Germinal center (tissue), 1 donor: ENCODE measurements around the gene ARHGEF4.
A peak's percentile ranks its signal among the peaks of the same experiment; 100 is the strongest.

Experiments
- DNase-seq: peaks from one replicate; pipeline ENCODE4 v3.0.0; 2012; ENCODE audit warnings: mixed read lengths, low spot score

The ARHGEF4 gene

GRCh38 chr2:130851624-130852382 lies 15.1 kb downstream of the ARHGEF4 start:
- no peak for DNase-seq

DNA sequence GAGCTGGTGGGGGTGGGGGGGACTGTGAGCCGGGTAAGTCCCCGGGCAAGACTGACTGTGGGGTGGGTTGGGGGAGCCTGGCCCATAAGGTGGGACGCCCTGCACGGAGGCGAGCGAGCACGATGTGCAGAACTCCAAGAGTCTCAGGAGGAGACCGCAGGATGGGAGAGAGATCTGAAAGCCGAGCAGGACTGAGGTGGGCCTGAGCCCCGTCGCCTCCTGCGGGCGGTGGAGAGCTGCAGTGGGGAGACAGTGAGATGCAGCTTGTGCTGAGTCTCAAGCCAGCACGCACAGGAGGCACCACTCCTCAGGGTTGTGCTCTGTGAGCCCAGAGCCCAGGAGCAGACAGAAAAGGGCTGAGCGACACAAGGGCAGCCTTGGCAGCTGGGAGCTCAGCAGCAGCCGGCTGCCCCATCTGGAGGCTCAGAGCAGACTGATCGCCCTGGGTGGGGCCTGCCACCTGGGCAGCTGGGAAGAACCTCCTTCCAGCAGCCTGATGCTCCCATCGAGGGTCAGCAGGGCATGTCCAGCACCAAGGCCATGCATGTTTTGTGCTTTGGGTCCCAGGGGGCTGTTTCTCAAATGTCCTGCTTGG lies 15.9 kb downstream of the ARHGEF4 start:
- no peak for DNase-seq

DNA sequence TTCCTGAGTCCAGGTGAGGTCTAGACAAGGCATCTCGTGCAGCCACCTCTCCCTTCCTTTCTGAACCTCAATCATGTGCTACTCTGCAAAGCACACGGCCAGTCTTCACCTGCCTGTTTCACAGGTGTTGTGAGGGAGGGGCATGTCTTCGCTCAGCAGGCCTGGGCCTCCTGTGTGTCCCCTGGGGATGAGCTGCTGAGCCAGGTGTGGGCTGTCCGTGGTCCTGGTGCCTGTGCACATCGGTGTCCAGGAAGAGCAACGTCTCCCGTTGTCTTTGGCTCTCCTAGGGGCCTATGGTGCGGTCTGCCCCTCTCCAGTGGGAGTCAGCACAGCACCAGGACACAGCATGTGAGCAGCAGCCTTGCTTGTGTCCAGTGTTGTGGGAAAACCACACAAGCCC lies 16.7 kb downstream of the ARHGEF4 start:
- DNase-seq, result no peak

GRCh38 chr2:130854301-130854700 lies 17.6 kb downstream of the ARHGEF4 start:
- DNase-seq, result no peak

DNA sequence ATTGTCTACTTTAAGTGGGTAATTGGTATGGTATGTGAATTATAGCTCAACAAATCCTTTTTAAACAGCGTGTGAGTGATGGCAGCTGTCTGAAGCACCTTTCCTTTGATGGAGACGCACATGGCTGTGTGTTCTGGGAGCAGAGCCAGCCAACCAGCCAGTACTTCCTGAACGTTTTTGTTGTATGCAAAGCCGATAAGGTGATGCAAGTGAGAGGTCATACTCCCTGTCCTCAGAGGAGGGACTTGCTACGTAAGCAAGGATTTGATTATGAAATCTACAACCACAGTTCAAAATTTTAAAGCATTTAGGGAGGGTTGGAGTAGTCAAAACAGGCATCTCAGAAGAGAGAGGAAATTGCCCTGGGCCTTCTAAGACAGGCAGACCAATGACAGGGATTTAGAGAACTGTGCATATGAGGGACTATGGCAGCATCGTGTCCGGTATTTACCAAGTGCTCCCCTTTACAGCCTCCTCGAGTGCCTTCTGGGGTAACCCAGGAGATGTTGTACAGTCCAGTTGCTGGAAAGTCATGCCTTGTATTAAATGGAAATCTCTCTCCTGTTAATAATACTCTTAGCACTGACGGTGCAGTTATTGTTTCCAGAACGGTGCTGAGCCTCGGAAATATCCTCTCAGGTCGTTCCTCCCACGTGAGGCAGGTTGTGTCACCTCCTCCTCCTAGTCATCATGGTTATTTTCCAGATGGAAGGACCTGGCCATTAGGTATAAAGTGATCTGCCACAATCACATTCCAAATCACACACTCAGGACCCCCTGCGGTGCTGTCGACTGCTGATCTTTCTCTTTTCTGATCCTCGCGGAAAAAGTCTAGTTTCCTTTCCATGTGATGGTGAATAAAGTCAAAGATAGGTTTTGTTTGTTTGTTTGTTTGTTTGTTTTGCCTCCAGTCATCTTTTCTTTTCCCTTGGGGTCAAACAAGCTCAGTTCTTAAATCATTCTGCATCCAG lies 28.4 kb downstream of the ARHGEF4 start:
- no peak for DNase-seq

GRCh38 chr2:130869441-130870160 lies 32.9 kb downstream of the ARHGEF4 start:
- no peak for DNase-seq

DNA sequence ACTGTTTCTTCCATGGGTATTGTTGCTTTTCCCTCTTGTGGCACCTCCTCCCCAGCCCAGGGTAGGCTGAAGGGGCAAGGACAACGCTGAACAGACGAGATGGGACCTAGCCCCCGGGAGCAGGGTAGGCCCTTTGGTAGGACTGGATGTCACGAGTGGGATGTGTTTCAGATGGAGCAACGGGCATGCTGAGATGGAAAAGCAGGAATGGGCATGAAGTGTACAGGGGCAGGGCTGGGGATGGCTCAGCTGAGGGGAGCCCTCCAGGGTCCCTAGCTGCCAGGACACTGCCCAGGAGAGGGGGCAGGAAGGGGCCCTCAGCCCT lies 33.4 kb downstream of the ARHGEF4 start:
- DNase-seq, result no peak

DNA sequence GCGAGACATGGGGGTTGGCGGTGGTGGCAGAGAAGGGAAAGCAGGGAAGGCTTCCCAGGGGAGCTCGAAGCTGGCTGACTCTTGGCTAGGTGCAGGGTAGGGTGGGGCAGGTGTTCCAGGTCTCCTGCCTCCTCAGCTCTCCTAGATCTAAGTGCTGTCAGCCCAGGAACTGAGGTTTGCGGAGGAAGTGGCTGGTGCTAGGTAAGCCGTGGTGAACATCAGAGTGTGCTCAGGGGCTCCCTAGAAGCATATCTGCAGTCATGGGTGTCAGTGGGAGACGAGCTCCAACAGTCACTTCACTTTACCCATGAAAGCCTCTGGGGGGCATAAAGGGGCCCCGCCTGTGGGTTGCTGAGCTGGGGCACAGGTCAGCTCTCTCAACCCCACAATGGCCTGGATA lies 34.1 kb downstream of the ARHGEF4 start:
- DNase-seq, result no peak

DNA sequence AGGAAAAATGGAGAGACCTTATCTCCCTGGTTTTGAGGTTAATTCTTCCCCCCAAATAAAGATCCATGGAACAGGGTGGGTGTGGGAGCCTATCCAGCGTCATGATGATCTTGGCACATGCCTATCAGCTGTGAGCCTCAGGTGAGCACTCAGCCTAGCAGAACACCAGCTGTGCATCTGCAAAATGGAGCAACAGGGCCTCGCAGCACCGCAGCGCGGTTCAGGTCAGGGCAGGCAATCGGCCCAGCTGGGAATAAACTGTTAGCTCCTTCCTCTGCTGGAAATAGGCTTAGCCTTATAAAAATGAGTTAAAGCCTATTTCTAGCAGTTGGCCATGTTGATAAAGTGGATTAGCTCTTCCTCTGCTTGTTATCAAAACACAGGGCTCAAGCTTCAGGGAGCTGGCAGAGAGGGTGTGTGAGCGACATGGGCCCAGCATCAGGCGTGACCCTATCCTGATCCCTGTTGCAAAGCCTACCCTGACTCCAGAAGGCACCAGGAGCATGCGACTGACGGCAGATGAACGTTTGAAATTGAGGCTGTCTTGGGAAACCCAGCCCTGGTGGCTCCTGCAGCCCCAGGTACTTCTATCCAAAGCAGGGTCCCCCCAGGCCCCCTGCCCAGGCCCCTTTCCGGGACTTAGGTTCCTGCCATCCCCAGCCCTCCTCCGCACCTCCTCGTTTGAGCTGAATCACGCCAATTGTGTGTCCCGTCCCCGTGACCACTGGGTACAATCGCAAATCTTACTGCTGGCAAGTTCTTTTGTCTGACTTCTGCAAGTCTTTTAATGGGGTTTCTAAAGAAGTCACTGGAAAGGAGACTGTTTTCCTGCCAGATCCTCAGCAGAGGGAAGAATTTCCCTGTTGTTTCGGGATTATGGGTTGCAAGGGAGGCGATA lies 35.4 kb downstream of the ARHGEF4 start:
- no peak for DNase-seq

GRCh38 chr2:130872741-130873125 lies 36.0 kb downstream of the ARHGEF4 start:
- DNase-seq, result no peak

GRCh38 chr2:130873700-130874346 lies 37.1 kb downstream of the ARHGEF4 start:
- DNase-seq, result peak; percentile 66

GRCh38 chr2:130874512-130874911 lies 37.8 kb downstream of the ARHGEF4 start:
- DNase-seq, result no peak

- no peak for DNase-seq
These were observed 39.2 kb downstream of the ARHGEF4 start for GRCh38 chr2:130875935-130876334.

DNA sequence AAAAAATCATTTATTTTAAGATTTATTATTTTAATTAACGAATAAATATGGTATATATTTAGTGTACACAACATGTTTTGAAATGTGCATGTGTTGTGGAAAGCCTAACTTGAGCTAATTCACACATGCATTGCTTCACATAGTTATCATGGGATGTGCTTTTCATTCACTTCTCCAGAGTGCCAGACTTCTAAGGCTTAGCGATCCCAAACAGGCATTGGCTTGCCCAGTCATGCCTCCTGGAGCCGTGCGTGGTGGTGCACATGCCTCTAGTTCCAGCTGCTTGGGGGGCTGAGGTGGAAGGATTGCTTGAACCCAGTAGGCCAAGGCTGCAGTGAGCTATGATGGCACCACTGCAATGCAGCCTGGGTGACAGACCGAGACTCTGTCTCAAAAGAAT lies 40.5 kb downstream of the ARHGEF4 start:
- no peak for DNase-seq

GRCh38 chr2:130878316-130878715 lies 41.6 kb downstream of the ARHGEF4 start:
- DNase-seq, result no peak

DNA sequence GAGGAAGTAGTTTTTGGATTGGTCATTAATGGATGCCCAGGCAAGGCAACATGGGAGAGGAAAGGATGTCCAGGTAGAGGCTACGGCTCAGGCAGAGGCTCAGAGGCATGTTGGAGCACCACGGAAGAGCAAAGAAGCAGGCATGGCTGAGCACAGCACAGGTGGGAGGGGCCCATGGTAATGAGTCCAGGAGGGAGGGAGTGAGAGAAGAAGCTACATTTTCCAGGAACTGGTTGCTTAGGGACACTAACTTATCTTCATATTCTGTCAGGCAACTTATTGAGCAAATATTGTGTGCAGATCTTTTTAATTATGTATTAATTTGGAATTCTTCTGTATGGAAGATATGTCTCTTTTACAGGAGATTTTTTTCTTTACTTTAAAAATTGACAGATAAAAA lies 42.2 kb downstream of the ARHGEF4 start:
- DNase-seq, result no peak

DNA sequence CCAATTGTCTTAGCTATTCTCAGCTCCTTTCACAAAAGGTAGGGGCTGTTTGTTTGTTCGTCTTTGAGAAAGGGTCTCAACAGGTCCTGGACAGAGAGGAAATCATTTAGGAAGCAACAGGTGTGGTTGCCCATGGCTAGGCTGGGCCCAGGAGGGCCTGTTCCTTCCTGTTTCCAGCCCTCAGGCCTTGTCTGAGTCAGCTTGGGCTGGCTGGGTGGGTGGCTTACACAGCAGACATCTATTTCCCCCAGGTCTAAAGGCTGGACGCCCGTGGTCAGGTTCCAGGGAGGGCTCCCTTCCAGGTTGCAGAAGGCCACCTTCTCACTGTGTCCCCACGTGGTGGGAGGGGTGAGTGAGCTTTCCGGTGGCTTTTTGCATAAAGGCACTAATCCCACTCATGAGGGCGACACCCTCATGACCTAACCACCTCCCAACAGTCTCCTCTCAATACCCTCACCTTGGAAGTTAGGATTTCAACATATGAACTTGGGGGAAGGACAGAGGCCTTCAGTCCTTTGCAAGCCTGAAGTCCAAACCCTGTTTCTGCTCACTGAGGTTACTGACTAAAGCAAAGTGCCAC lies 45.5 kb downstream of the ARHGEF4 start:
- DNase-seq, result no peak

DNA sequence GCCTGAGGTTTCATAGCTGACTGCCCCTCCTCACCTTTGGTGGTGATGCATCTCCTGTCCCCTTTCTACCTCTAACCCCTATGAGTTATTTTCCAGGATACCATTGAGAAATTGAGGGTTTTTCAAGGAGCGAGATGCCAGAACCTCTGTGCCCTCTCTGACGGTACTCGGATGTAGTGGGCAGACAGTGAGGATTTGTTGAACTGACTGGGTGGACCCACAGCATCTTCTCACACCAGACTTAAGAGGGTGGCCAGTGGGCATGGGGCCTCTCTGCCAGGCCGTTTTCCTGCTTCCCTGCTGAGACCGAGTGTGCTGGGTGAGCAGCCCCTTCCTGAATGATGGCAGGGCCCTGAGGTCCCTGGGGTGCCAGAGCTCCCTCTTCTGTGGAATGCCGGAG lies 46.3 kb downstream of the ARHGEF4 start:
- no peak for DNase-seq

DNA sequence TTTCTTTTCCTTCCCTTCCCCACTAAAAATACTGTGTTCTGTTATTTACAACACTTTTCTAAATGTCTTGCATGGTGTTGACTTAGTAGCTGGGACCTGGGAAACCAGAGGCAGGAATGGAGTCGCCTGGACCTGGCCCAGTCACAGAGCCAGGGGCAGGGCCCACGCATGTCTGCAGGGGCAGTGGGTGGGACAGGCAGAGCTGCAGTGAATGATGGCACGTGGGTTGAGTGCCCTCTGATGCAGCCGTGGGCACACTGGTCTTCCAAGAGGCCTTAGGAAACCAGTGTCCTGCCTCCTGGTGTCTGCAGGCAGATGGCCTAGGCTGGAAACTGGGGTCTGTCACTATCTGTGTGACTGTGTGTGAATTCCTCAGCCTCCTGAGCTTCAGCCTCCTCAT lies 46.8 kb downstream of the ARHGEF4 start:
- DNase-seq, result no peak

DNA sequence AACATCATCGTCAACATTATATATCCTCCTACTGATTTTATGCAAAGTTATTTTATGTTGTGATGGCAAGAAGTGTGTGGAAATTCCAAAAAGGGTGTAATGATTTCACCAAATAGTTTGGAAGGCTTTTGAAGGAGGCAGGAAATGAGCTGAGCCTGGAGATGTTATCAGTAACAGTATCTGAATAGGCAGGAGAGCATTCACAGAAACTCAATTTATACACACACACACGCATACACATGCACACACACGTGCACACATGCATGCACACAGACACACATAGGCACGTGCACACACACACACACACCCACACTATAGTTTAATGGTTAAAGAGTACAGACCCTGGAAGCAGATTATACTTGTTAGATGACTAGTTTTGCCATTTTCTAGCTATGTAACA lies 47.3 kb downstream of the ARHGEF4 start:
- DNase-seq, result no peak
